HL-60 (cell line): ENCODE results near the gene GANAB.

Experiments used
- DNase-seq, 2 experiments: peaks; one replicate each; pipeline ENCODE4 v3.0.0-alpha.2; 2010 to 2020; ENCODE audit warnings: low read depth in 1 of 2, low spot score in 1 of 2
- H3K27ac ChIP-seq: fragments of 250-450 bp; sonication (Bioruptor Pico); replicated peaks from 2 replicates; pipeline ENCODE4 v1.5.1; 2020; ENCODE audit warnings: mild to moderate bottlenecking, moderate library complexity
- H3K27me3 ChIP-seq: fragments of 250-450 bp; sonication (Bioruptor Pico); 2 replicates; pipeline ENCODE4 v1.5.1; 2021; ENCODE audit warnings: mild to moderate bottlenecking, moderate library complexity; ENCODE audit not compliant: insufficient read depth, poor library complexity, severe bottlenecking
- H3K4me3 ChIP-seq: replicated peaks from 2 replicates; pipeline ENCODE4 v1.5.1; 2011; ENCODE audit warnings: mild to moderate bottlenecking, control low read depth, low read length; ENCODE audit not compliant: insufficient read depth
- CTCF ChIP-seq: IDR thresholded peaks from one replicate; pipeline ENCODE4 v1.5.1; 2011; ENCODE audit warnings: low read length, control low read depth, inconsistent platforms; ENCODE audit not compliant: insufficient read depth
- GABPA ChIP-seq: IDR thresholded peaks from 2 replicates; pipeline ENCODE4 v1.6.1; 2012; ENCODE audit warnings: low read depth
- POLR2AphosphoS5 ChIP-seq: IDR thresholded peaks from 2 replicates; pipeline ENCODE4 v1.6.1; 2012; ENCODE audit warnings: low read depth
- REST ChIP-seq: IDR thresholded peaks from 2 replicates; pipeline ENCODE4 v1.6.1; 2012; ENCODE audit warnings: low read depth; ENCODE audit not compliant: insufficient replicate concordance
- SPI1 ChIP-seq: IDR thresholded peaks from 2 replicates; pipeline ENCODE4 v1.6.1; 2012; ENCODE audit warnings: low read depth, mild to moderate bottlenecking, borderline replicate concordance

GANAB gene

GRCh38 chr11:62611705-62612365, 34.6 kb downstream of the GANAB start:
- Histone ChIP-seq H3K27me3 (no peaks in the 10 kb centered on the region), H3K4me3 (peak overlapping the region; percentile 78), H3K27ac (peak overlapping the region; percentile 63)
- TF ChIP-seq SPI1 = no peak
- no peak for TF ChIP-seq GABPA
- no peak for TF ChIP-seq POLR2AphosphoS5
- TF ChIP-seq CTCF = no peak
- TF ChIP-seq REST = no peak
- DNase-seq = peak in 1 of 2 experiments; percentile 51

GRCh38 chr11:62610814-62611704, 35.4 kb downstream of the GANAB start:
- no peak for DNase-seq
- H3K27ac ChIP-seq = peak overlapping the region; percentile 63
- no peaks in the 10 kb centered on the region for H3K27me3 ChIP-seq
- TF ChIP-seq SPI1 (no peak), GABPA (no peak), POLR2AphosphoS5 (no peak), CTCF (no peak), REST (no peak)
- H3K4me3 ChIP-seq = peak overlapping the region; percentile 78

GRCh38 chr11:62610403-62610802, 36.0 kb downstream of the GANAB start:
- no peak for DNase-seq
- H3K4me3 ChIP-seq = no peak overlapping the region
- no peaks in the 10 kb centered on the region for H3K27me3 ChIP-seq
- TF ChIP-seq GABPA (no peak), REST (no peak), CTCF (no peak), SPI1 (no peak), POLR2AphosphoS5 (no peak)
- H3K27ac ChIP-seq = no peak overlapping the region
